ENCODE measurements around the gene DLX1.

Gene DLX1

DNA sequence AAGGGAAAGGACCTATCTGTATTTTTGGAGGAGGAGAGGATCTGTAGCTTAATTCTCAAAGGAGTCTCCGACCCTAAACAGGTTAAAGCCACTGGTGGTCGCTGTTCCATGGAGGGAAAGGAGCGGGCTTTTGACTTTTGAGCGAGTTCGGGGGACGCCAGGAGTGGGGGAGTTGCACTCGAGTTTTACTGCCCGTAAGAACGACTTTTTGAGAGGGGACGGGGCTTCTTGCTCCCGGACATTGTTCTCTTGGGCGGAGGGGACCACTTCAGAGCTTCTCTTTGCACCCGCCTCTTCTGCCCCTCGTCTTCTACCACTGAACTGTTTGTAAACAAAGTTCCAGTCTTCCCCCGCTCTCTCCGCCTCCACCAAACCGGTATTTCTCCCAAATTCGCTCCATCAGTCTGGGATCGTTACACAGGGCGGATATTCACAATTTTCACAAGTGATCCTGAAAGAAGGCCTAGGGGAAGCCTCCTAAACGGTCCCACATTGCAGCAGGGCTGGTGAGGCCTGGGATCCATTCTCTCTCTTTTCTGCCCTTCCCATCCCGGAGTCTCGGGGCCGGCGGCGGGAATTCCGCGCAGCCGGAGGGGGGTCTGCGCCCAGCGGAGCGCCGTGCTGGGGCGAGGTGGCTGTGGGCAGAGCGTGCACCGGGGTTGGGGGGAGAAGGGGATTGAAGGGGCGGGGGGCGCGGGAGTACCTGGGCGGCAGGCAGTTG is 10.8 kb downstream of the DLX1 start:
- TF ChIP-seq, protein P1, sequence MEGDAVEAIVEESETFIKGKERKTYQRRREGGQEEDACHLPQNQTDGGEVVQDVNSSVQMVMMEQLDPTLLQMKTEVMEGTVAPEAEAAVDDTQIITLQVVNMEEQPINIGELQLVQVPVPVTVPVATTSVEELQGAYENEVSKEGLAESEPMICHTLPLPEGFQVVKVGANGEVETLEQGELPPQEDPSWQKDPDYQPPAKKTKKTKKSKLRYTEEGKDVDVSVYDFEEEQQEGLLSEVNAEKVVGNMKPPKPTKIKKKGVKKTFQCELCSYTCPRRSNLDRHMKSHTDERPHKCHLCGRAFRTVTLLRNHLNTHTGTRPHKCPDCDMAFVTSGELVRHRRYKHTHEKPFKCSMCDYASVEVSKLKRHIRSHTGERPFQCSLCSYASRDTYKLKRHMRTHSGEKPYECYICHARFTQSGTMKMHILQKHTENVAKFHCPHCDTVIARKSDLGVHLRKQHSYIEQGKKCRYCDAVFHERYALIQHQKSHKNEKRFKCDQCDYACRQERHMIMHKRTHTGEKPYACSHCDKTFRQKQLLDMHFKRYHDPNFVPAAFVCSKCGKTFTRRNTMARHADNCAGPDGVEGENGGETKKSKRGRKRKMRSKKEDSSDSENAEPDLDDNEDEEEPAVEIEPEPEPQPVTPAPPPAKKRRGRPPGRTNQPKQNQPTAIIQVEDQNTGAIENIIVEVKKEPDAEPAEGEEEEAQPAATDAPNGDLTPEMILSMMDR (IDR thresholded peaks at IDR 0.05; ENCODE audit: insufficient read depth, low read depth, low read length, missing control alignments): no peak
- DNase-seq (ENCODE audit: low read depth): no peak
- H3K4me3 ChIP-seq (ENCODE audit: low read length): peak overlapping the region; percentile 50

DNA sequence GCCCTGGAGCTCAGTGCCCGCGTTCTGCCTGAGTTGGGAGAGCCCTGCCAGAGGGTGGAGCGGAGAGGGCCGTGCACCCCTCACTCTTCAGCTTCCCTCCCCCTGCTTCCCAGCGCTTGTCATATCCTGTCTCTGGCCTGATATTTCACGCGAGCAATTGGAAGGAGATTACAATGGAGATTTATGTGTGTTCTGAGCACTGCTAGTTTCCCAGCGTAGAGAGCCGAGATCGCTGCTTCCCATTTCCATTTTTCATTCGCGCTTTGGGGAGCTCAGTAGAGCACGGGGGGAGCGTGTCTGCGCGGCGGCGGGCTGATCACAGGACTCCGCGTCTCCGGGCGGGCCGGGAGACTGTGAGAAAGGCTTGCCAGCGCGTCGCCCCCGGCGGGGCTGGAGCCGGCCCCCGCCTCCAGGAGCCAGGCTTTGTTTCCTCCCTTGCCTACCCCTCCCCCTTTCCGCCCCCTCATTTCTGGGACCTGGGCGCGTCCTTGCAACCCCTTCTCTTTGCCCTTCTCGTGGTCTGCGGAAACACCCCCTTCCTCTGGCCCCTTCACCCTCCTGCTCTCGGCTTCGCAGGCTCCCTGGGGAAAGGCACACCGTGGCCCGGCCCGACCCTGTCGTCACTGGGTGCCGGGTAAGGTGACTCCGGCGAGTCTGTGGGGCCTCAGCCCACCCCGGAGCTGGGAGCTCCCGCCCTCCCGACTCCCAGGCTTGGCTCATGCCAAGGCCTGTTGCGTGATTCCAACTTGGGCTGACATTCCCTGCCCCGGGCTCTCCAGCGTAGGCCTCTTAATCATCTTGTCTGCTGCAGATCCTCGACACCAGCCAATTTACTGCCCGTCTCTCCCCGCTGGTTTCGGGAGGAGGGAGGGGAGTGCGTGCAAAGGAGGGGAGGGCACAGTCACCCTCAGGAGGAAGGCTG is 11.6 kb downstream of the DLX1 start:
- peak; percentile 95 for DNase-seq (ENCODE audit: low read depth)
- TF ChIP-seq, protein P1 (IDR thresholded peaks at IDR 0.05; ENCODE audit: insufficient read depth, low read depth, low read length, missing control alignments): no peak
- H3K4me3 ChIP-seq (ENCODE audit: low read length): peak overlapping the region; percentile 37

DNA sequence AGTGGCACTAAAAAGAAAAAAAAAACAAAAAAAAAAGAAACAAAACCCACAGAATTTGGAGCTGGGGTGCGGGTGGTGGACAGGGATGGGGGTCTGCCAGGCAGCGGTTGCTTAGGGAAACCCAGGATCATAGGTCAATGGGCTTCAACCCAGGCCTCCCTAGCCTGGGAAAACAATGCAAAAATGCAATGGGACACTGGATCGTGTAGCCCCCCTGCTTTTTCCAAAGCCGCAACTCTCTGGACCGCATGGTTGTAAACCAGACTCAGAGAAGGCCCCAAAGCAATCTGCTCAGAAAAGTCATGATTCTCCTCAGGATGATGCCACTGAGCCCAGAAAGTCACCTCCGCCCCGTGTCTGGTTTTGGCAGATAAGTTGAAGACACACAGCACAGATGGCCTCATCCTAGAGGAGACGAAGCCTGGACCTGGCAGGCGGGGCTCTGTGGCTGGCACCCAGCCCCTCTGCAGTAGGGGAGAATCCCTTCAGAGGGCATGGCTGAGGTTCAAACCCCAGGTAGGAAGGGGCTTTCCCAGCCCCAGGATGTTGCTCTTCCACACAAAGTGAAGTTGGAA is 12.3 kb downstream of the DLX1 start:
- no peak overlapping the region for H3K4me3 ChIP-seq (ENCODE audit: low read length)
- TF ChIP-seq, protein P1 (IDR thresholded peaks at IDR 0.05; ENCODE audit: insufficient read depth, low read depth, low read length, missing control alignments): no peak
- DNase-seq (ENCODE audit: low read depth): peak; percentile 39

DNA sequence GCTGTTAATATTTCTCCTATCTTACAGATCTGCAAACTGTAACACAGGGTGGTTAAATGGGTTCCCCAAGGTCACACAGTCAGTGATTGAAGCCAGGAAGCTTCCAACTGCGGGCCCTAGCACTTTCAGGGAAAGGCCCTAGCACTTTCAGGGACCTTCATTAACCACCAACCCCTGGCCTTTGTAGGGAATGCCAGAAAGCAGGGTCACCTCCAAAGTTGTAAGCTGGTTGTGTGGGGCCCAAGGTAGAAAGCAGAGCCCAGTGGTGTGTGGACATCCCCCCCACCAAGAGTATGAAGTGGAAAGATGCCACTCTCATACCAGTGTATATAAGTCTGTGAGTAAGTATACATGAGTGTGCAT is 13.0 kb downstream of the DLX1 start:
- TF ChIP-seq, protein P1 (IDR thresholded peaks at IDR 0.05; ENCODE audit: insufficient read depth, low read depth, low read length, missing control alignments): no peak
- DNase-seq (ENCODE audit: low read depth): no peak
- H3K4me3 ChIP-seq (ENCODE audit: low read length): no peak overlapping the region

DNA sequence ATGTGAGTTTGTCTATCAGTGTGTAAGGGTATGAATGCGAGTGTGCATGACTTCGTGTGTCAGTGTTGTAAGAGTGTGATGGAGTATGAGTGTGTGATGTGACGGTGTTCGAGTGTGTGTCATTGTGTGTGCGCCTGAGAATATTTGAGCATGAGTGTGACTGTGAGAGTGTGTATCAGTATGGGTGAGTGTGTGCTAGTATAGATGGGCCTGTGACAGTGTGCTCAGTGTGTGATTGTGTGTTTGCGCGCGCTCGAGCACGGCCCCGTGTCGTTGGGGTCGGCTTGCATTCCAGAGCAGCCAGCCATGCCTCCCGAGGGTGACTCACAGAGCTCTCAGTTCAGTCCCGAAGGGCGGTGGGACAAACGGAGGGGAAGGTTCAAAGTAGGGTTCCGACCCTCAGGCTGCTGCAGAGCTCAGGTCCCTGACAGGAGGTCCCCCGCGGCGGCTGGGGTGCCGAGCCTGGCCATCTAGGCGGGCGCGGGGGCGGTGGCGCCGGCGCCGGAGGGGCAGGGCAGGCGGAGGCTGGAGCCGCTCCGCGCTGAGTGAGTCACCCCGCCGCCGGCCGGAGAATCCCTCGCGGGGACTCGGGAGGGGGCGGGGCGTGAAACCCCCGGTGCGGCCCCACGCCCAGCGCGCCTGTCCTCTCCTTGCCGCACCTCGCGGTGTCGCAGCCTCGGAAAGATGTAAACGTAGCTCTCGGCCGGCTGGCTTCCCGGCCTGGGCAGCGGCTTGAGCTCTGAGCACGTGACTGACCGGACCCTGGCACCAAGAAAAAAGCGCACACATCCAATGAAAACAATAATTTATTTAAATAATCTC is 13.6 kb downstream of the DLX1 start:
- TF ChIP-seq, protein P1 (IDR thresholded peaks at IDR 0.05; ENCODE audit: insufficient read depth, low read depth, low read length, missing control alignments): no peak
- H3K4me3 ChIP-seq (ENCODE audit: low read length): peak overlapping the region; percentile 27
- DNase-seq (ENCODE audit: low read depth): peak; percentile 67

DNA sequence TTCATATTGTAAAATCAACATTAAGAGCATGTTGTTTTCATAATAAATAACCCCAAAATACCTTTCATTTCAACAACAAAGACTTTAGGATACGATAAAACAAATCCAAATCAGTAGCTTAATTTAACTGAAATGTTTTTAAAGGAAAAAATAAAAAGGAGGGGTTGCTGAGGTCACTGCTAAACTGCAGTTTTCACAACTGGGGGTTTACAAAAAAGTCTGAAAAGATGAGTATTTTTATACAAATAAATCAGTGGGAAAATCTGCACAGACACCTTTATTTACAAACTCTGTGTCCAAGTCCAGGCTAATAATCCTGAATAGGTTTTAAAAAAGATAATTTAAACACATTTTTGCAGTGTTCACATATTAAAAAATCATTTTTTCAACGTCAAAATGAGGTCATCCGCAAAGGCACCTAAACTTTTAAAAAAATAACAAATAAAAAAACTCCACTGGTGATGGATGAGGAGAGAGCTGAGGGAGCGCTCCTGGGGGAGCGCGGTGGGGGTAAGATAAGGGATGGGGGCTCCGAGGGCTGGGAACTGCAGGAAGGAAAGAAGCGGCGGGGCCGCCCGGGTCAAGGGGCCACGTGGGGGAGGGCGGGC is 14.3 kb downstream of the DLX1 start:
- DNase-seq (ENCODE audit: low read depth): no peak
- H3K4me3 ChIP-seq (ENCODE audit: low read length): peak overlapping the region; percentile 27
- TF ChIP-seq, protein P1 (IDR thresholded peaks at IDR 0.05; ENCODE audit: insufficient read depth, low read depth, low read length, missing control alignments): no peak
